NCI-H2029 treated with DMSO at 0.1 percent for 48 hours (cell line): ENCODE results near the gene SRSF5.
"Not testable (repeated sequence)": the region's sequence is repeated elsewhere in the genome, so short reads cannot be mapped to it uniquely, and the experiment has no call there.

Source experiments
- DNase-seq: peaks from one replicate; lab custom pipeline; 2025; lab: John Stamatoyannopoulos, UW

The SRSF5 gene

DNA sequence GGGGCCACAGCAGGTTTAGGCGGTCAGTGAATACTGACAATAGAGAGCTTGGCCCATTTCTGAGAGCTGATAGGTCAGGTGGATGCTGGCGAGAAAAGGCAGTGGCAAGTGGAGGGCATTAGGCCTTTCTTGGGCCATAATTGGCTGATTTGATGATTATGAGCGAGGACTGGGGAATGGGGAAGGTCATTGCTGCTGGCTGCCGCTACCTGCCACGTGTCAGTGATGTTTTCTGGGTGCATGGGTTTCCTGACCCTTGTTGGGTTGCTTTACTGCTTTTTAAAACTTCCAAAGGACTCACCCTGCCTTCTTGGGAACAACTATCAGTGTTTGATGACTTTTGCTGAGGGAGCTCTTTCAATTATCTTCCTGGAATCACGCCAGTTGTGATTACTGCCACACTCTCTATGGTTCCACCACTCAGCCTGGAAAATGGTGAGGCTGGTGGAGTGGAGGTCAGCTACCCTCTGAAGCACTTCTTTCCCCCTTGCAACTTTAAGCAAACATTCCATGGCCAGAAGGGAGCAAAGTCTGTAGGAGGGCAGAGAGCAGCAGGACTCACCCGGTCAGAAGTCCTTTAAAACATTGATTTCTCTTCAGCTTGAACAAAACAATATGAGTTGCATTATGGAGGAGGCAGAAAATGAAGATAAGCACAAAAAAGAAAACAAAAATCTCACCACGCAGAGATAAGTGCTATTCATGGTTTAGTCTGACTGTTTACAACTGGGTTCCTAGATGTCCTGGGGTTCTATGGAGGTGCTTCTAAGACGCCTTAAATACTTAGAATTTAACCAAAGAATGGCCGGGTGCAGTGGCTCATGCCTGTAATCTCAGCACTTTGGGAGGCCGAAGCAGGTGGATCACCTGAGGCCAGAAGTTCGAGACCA lies 42.2 kb downstream of the SRSF5 start:
- DNase-seq = no peak

DNA sequence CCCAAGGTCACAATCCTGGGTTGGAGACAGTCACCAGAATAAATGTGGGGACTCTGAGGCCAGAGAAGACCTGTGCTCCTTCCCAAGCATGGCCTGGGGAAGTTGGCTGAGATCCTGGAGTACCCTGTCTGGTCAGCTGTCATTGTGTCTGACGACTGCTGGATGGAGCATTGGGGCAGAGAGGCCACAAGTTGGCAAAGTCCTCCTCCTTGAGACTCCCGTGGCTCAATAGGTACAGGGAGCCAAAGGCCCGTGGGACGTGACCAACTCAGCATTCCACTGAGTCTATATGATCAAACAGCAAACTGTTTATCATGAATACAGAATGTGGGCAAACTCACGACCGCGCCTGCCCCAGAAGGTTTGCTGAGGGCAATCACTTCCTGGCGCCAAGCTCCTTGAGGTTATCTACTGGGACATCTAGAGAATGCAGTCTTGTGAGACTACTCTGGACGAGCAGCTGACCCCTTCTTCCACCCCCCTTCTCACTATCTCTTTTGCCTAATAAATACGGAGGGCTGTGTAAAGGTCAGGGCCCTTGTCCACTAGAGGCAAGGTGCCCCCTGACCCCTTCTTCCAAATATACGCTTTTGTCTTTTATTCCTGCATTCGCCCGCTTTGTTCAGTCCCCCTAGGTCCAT lies 44.4 kb downstream of the SRSF5 start:
- DNase-seq = no peak

DNA sequence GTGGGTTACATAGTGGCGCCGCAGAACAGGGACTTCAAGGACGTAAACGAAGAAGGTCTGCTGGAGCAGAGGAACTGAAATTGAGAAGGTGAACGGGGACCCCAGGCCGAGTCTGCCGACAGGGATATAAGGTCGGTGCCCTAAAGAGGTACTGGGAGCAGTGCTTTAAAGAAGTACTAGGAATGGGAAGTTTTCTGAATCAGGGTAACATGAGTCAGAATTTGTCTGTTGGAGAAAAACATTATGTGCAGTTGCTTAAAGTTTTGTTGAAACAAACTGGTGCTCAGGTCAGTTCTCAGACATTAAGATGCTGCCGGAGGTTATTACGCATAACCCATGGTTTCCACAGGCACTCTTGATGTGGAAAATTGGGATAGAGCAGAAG lies 44.9 kb downstream of the SRSF5 start:
- no peak for DNase-seq

DNA sequence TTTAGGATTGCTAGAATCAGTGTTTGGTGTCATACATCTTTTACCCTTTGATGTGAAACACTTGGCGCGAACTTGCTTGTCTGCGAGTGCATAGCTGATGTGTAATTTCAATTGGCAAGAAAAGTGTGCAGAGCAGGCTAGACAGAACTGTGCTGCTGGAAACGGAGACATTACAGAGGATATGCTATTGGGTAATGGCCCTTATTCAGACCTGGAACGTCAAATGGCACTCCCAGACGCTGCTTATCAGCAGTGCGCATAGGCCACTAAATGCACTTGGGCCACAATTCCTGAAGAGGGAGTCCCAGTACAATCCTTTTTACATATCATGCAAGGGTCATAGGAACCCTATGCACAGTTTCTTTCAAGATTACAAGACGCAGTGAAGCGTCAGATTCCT lies 45.8 kb downstream of the SRSF5 start:
- DNase-seq = no peak

DNA sequence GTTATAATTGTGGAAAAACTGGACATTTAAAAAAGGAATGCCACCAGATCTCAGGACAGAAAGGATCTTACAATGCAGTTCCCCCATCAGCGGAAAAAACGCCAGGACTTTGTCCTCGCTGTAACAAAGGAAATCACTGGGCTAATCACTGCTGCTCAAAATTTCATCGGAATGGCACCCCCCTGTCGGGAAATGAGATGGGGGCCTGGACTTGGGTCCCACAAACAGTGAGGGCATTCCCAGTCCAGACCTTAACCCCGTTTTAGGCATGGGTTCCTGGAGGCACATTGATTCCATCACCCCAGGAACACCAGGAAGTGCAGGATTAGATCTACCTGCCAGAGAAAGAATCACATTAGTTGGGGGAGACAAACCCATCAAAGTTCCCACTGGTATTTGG lies 46.4 kb downstream of the SRSF5 start:
- DNase-seq = not testable (repeated sequence)

DNA sequence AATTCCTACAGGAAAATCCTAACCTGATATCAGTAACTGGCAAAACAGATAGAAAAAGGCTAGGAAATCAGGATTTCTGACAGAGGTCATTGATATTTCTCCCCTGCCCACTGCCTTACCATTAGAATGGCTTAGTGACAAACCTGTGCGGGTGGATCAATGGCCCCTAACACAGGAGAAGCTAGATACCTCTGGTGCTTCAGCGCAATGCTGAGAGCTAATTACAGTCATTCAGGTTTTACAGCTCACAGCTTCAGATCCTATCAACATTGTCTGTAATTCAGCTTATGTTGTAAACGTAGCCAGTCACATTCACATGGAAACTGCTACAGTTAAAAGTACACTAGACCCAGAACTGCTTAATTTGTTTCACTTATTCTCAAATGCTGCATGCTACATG lies 47.5 kb downstream of the SRSF5 start:
- DNase-seq = no peak

DNA sequence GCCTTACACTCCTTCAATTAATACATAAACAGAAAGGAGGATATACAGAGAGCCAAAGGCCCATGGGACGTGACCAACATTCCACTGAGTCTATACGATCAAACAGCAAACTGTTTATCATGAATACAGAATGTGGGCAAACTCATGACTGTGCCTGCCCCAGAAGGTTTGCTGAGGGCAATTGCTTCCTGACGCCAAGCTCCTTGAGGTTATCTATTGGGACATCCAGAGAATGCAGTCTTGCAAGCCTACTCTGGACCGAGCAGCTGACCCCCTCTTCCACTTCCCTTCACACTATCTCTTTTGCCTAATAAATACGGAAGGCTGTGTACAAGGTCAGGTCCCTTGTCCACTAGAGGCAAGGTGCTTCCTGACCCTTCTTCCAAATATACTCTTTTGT lies 48.6 kb downstream of the SRSF5 start:
- DNase-seq = no peak

DNA sequence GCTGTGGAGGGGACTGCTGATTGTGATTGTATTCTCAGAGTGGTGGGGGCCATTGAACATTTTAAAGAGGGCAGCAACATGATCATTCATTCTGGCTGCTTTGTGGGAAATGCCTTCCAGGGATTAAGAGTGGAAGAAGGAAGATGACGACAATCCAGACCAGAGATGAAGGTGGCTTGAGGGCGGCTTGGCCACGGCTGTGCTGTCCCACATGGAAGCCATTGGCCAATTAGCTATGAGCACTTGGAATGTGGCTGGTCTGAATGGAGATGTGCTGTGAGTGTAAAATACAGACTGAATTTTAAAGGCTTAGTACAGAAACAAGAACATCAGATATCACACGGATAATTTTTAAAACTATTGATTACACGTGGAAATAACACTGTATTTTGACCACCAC lies 49.3 kb downstream of the SRSF5 start:
- no peak for DNase-seq

DNA sequence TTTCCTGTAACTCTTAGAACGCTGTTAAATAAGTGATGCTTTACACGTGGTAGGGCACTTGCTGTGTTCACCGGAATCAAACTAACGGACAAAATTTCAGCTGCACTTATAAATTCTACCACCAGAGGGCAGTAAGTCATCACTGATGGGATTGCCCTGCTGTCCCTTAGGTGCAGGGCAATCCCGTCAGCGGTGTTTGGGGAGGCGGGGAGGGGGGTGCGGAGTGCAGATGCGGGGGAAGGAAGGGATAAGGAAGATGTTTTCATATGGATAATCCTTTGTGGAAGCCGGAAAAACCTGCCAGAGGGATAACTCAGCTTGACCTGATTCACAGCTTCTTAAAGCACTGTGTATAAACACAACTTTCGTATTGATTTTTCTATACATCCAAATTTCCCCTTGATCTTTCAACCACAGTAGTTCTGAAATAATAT lies 51.8 kb downstream of the SRSF5 start:
- DNase-seq = no peak

DNA sequence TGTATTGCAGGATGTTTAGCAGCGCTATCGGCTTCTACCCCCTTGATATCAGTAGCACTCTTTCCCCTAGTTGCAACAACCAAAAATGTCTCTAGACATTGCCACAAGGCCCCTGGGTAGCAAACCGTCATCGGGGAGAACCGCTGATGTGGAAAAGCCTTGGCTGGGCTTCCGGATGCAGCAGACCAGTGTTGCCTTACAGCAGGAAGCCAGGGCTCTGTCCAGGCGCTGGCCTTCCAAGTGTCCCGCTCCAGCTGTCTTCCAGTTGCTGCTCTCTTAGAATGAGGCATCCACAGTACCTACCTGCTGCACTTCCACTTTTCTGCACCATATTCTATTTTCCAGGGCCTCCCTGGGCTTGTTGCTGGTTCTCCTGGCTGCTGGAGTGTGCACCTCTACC lies 52.7 kb downstream of the SRSF5 start:
- DNase-seq = no peak

DNA sequence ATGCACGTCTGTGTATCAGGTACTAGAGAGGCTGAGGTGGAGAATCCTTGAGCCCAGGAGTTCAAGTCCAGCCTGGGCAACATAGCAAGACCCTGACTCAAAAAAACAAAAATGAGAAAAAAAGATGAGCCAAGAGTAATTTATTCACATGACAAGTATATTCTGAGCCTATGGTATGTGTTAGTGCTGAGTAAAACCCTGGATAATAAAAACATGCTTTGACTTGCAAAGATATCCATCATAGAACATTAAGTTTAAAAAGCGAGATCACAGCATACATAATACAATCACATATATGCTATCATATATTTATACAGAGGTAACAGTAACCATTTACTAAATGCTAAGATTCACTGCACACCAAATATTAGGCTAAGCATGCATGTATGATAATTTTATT lies 54.0 kb downstream of the SRSF5 start:
- DNase-seq = no peak
